Suprapubic skin (tissue), 4 donors: ENCODE results near the gene SLC22A8. TPM values are rescaled to one million over a fixed set of nuclear protein-coding genes. Genes with fewer than 3 reads are reported as not detected.
"Not testable (repeated sequence)": the region's sequence is repeated elsewhere in the genome, so short reads cannot be mapped to it uniquely, and the experiment has no call there.

Source experiments
- DNase-seq, 2 donors: peaks; one replicate each; pipeline ENCODE4 v3.0.0-alpha.2; 2019; ENCODE audit warnings: low spot score in 2 of 2
- H3K27ac ChIP-seq: fragments of 200-600 bp; sonication (generic); one replicate; pipeline ENCODE4 v1.5.1; 2019
- H3K27me3 ChIP-seq: fragments of 200-600 bp; sonication (generic); one replicate; pipeline ENCODE4 v1.5.1; 2019
- H3K36me3 ChIP-seq: fragments of 200-600 bp; sonication (generic); one replicate; pipeline ENCODE4 v1.5.1; 2019
- H3K4me1 ChIP-seq: fragments of 200-600 bp; sonication (generic); one replicate; pipeline ENCODE4 v1.5.1; 2019
- H3K4me3 ChIP-seq: fragments of 200-600 bp; sonication (generic); one replicate; pipeline ENCODE4 v1.5.1; 2019; ENCODE audit warnings: mild to moderate bottlenecking
- H3K9me3 ChIP-seq: fragments of 200-600 bp; sonication (generic); one replicate; pipeline ENCODE4 v1.5.1; 2019
- EP300 ChIP-seq: sonication (generic); formaldehyde crosslinking; IDR thresholded peaks from one replicate; pipeline ENCODE4 v1.6.1; 2017; ENCODE audit warnings: antibody characterized with exemption
- POLR2A ChIP-seq, 2 donors: fragments of 450-650 bp; IDR thresholded peaks; one replicate each; pipeline ENCODE4 v1.6.1; 2017; ENCODE audit warnings: antibody characterized with exemption in 2 of 2, mild to moderate bottlenecking in 2 of 2, moderate library complexity in 2 of 2
- POLR2AphosphoS5 ChIP-seq, 3 donors: sonication (generic); formaldehyde crosslinking; IDR thresholded peaks; one replicate each; pipeline ENCODE4 v1.6.1; 2017; ENCODE audit warnings: antibody characterized with exemption in 3 of 3
- WGBS: methylation state at CpG from one replicate; pipeline ENCODE4 v1.1.5; 2018; 5-methylcytosine and 5-hydroxymethylcytosine counted together
- total RNA-seq, 4 donors: library from RNA; depleted of rRNA; stranded (reverse); fragments of >200 nt; gene quantifications; one replicate each; pipeline ENCODE4 v1.1.0, GENCODE V29; 2016
- TF ChIP-seq, protein P1 (sequence below), 2 donors: fragments of 200-600 bp in 1 of 2; fragments of 450-650 bp in 1 of 2; sonication (generic) in 1 of 2; IDR thresholded peaks; one replicate each; pipeline ENCODE4 v1.5.1; 2016 to 2019; ENCODE audit warnings: antibody characterized with exemption in 2 of 2, mild to moderate bottlenecking in 1 of 2, moderate library complexity in 1 of 2

SLC22A8 gene
- total RNA-seq = not detected

- Histone ChIP-seq H3K27me3 (no peaks in the 10 kb centered on the region), H3K27ac (no peak within 1 kb of the TSS), H3K36me3 (no peaks in the 10 kb centered on the region), H3K9me3 (no peaks in the 10 kb centered on the region), H3K4me3 (no peak within 1 kb of the TSS), H3K4me1 (no peaks in the 10 kb centered on the region)
- peak in 1 of 2 donors; percentile 72 for DNase-seq
- 65% methylated on average over 16 of the region's 18 CpGs for WGBS
- TF ChIP-seq POLR2AphosphoS5 (IDR thresholded peaks at IDR 0.05) = no peak
- no peak for TF ChIP-seq EP300
- TF ChIP-seq, protein P1, sequence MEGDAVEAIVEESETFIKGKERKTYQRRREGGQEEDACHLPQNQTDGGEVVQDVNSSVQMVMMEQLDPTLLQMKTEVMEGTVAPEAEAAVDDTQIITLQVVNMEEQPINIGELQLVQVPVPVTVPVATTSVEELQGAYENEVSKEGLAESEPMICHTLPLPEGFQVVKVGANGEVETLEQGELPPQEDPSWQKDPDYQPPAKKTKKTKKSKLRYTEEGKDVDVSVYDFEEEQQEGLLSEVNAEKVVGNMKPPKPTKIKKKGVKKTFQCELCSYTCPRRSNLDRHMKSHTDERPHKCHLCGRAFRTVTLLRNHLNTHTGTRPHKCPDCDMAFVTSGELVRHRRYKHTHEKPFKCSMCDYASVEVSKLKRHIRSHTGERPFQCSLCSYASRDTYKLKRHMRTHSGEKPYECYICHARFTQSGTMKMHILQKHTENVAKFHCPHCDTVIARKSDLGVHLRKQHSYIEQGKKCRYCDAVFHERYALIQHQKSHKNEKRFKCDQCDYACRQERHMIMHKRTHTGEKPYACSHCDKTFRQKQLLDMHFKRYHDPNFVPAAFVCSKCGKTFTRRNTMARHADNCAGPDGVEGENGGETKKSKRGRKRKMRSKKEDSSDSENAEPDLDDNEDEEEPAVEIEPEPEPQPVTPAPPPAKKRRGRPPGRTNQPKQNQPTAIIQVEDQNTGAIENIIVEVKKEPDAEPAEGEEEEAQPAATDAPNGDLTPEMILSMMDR (IDR thresholded peaks at IDR 0.05) = no peak
Observed at GRCh38 chr11:63015521-63016215, at the start of gene SLC22A8. SLC22A8 (minus strand) TSS chr11:63015841; CDS start chr11:63014958, 883 bp downstream.

- not testable (repeated sequence) for H3K36me3 ChIP-seq, H3K4me1 ChIP-seq, H3K27ac ChIP-seq, DNase-seq, H3K4me3 ChIP-seq, H3K27me3 ChIP-seq, H3K9me3 ChIP-seq
- WGBS = 79% methylated on average over 1 of the region's 1 CpG
Observed at GRCh38 chr11:63046203-63046602, 30.6 kb upstream of the SLC22A8 start.

- Histone ChIP-seq H3K27me3 (no peaks in the 10 kb centered on the region), H3K4me1 (no peaks in the 10 kb centered on the region), H3K4me3 (no peak overlapping the region), H3K27ac (no peak overlapping the region), H3K9me3 (no peaks in the 10 kb centered on the region), H3K36me3 (no peaks in the 10 kb centered on the region)
- TF ChIP-seq, protein P1 (IDR thresholded peaks at IDR 0.05) = no peak
- TF ChIP-seq POLR2AphosphoS5 (IDR thresholded peaks at IDR 0.05) (no peak), POLR2A (IDR thresholded peaks at IDR 0.05) (no peak), EP300 (no peak)
- DNase-seq = no peak
- 95% methylated on average over 3 of the region's 3 CpGs for WGBS
Observed at GRCh38 chr11:63042596-63042995, 27.0 kb upstream of the SLC22A8 start.

GRCh38 chr11:63032457-63032856 is 16.8 kb upstream of the SLC22A8 start:
- 99% methylated on average over 4 of the region's 4 CpGs for WGBS

GRCh38 chr11:63023841-63024648 is 8.4 kb upstream of the SLC22A8 start:
- Histone ChIP-seq H3K4me3 (no peak overlapping the region), H3K9me3 (no peaks in the 10 kb centered on the region), H3K27me3 (no peaks in the 10 kb centered on the region), H3K36me3 (no peaks in the 10 kb centered on the region), H3K4me1 (peaks cover 5% of the 10 kb centered on the region), H3K27ac (no peak overlapping the region)
- peak; percentile 92 to 93 for DNase-seq
- TF ChIP-seq, protein P1 (IDR thresholded peaks at IDR 0.05) = peak; percentile 99
- TF ChIP-seq POLR2AphosphoS5 (IDR thresholded peaks at IDR 0.05) (no peak), EP300 (no peak)
- 14% methylated on average over 19 of the region's 19 CpGs for WGBS

More at GRCh38 chr11:63032457-63032856, 16.8 kb upstream of the SLC22A8 start:
- Histone ChIP-seq H3K9me3 (no peaks in the 10 kb centered on the region), H3K36me3 (no peaks in the 10 kb centered on the region), H3K27me3 (no peaks in the 10 kb centered on the region), H3K27ac (no peak overlapping the region), H3K4me3 (no peak overlapping the region), H3K4me1 (peaks cover 5% of the 10 kb centered on the region)
- TF ChIP-seq POLR2A (IDR thresholded peaks at IDR 0.05) (no peak), POLR2AphosphoS5 (IDR thresholded peaks at IDR 0.05) (no peak), EP300 (no peak)
- TF ChIP-seq, protein P1 (IDR thresholded peaks at IDR 0.05) = no peak
- no peak for DNase-seq
